HG02938 (cell line): Measurements from ENCODE around the gene BSCL2.
A peak's percentile ranks its signal among the peaks of the same experiment; 100 is the strongest.
"Not testable (repeated sequence)": the region's sequence is repeated elsewhere in the genome, so short reads cannot be mapped to it uniquely, and the experiment has no call there.

Experiments used
- ATAC-seq: cut with Tn5 transposase; IDR thresholded peaks from one replicate; pipeline ENCODE4 v1.9.1; 2021; ENCODE audit warnings: mild to moderate bottlenecking, moderate library complexity; ENCODE audit not compliant: unreplicated experiment

Gene BSCL2

GRCh38 chr11:62688491-62688890 lies 18.7 kb downstream of the BSCL2 start:
- ATAC-seq, result no peak

- no peak for ATAC-seq
These were observed 19.5 kb downstream of the BSCL2 start for GRCh38 chr11:62687508-62688396.

- no peak for ATAC-seq
These were observed 24.7 kb downstream of the BSCL2 start for GRCh38 chr11:62682518-62682917.

- ATAC-seq, result peak; percentile 46
These were observed 26.4 kb downstream of the BSCL2 start for GRCh38 chr11:62680825-62681240.

- ATAC-seq, result peak; percentile 77
These were observed 28.2 kb downstream of the BSCL2 start, which contains the start of gene UBXN1 for GRCh38 chr11:62678770-62679696. UBXN1 (minus strand) TSS chr11:62679073; CDS start chr11:62678923, 150 bp downstream.

GRCh38 chr11:62678433-62678769 lies 28.8 kb downstream of the BSCL2 start:
- no peak for ATAC-seq

GRCh38 chr11:62677714-62678113 lies 29.5 kb downstream of the BSCL2 start:
- no peak for ATAC-seq

GRCh38 chr11:62677156-62677555 lies 30.1 kb downstream of the BSCL2 start:
- ATAC-seq, result no peak

GRCh38 chr11:62676698-62677097 lies 30.5 kb downstream of the BSCL2 start:
- ATAC-seq, result no peak

- not testable (repeated sequence) for ATAC-seq
These were observed 31.8 kb downstream of the BSCL2 start for GRCh38 chr11:62675415-62675814.

- no peak for ATAC-seq
These were observed 34.1 kb downstream of the BSCL2 start for GRCh38 chr11:62673196-62673525.

GRCh38 chr11:62671608-62672389 lies 35.4 kb downstream of the BSCL2 start, which contains the start of the genes LBHD1 and UQCC3:
LBHD1 (minus strand) TSS chr11:62672267; CDS start chr11:62670031, 2,236 bp downstream.
UQCC3 (plus strand) TSS chr11:62671673; CDS start chr11:62671746, 73 bp downstream.
- ATAC-seq, result peak; percentile 60

- no peak for ATAC-seq
These were observed 36.0 kb downstream of the BSCL2 start for GRCh38 chr11:62671236-62671607.

GRCh38 chr11:62669420-62670161 lies 37.6 kb downstream of the BSCL2 start:
- ATAC-seq, result no peak

- ATAC-seq, result no peak
These were observed 39.8 kb downstream of the BSCL2 start for GRCh38 chr11:62667460-62667859.

GRCh38 chr11:62666259-62666926 lies 40.8 kb downstream of the BSCL2 start:
- no peak for ATAC-seq

GRCh38 chr11:62665599-62666258 lies 41.5 kb downstream of the BSCL2 start:
- peak; percentile 16 for ATAC-seq

- peak; percentile 74 for ATAC-seq
These were observed 42.1 kb downstream of the BSCL2 start, which contains the start of the genes C11orf98 and CSKMT for GRCh38 chr11:62665075-62665598. C11orf98 (minus strand) TSS chr11:62665210; CDS start chr11:62665169, 41 bp downstream. CSKMT (plus strand) TSS chr11:62665312; CDS start chr11:62665880, 568 bp downstream.
